ENCODE data around the gene MTUS2.
A peak's percentile ranks its signal among the peaks of the same experiment; 100 is the strongest.
"Not testable (repeated sequence)": the region's sequence is repeated elsewhere in the genome, so short reads cannot be mapped to it uniquely, and the experiment has no call there.

Gene MTUS2

DNA sequence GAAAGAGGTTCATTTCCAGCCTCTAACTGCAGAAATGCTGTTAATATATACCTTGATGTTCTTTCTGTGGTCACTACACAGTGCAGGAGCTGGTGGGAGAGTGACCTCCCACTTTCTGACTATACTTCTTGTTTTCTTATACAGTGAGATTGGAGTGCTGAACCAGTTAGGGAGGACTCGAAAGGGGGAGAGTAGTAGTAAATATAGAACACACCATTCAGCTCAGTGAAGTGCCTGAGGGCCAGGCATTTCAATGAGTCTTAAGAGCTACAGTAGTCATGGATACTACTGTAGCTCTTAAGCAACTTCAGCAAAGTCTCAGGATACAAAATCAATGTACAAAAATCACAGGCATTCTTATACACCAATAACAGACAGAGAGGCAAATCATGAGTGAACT lies 372.9 kb downstream of the MTUS2 start:
- no peak for TF ChIP-seq POLR2A (IDR thresholded peaks at IDR 0.05; ENCODE audit: low read depth, low read length)
- DNase-seq (ENCODE audit: insufficient read length, low spot score): no peak
- FAIRE-seq: no peak

GRCh38 chr13:29195456-29195855 lies 375.3 kb downstream of the MTUS2 start:
- FAIRE-seq: no peak
- DNase-seq (ENCODE audit: insufficient read length, low spot score): no peak

DNA sequence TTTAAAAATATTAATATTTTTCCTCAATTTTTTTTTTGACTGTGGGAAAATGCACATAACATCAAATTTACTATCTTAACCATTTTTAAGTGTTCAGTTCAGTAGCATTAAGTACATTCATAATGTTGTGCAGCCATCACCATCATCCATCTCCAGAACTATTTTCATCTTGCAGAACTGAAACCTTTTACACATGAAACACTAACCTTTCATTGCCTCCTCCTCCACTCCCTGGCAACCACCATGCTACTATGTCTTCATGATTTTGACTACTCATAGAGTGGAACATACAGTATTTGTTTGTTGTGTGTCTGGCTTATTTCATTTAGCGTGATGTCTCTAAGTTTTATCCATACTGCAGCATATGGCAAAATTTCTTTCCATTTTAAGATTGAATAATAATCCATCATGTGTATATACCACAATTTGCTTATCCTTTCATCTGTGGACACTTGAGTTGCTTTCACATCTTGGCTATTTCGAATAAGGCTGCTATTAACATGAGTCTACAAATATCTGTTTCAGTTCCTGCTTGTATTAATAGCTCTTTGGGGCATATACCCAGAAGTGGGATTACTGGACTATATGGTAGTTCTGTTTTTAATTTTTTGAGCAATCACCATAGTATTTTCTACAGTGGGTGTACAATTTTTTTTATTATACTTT lies 376.4 kb downstream of the MTUS2 start:
- DNase-seq (ENCODE audit: insufficient read length, low spot score): no peak
- FAIRE-seq: no peak
- TF ChIP-seq SPI1 (IDR thresholded peaks at IDR 0.05; ENCODE audit: low read depth, low read length): peak; percentile 92
- no peak for TF ChIP-seq POLR2AphosphoS5 (IDR thresholded peaks at IDR 0.05; ENCODE audit: low read depth, low read length)
- no peak for TF ChIP-seq TAF1 (IDR thresholded peaks at IDR 0.05; ENCODE audit: low read depth, low read length)
- no peak for TF ChIP-seq PAX5 (IDR thresholded peaks at IDR 0.05; ENCODE audit: insufficient read depth, low read length, severe bottlenecking)
- TF ChIP-seq POLR2A (IDR thresholded peaks at IDR 0.05; ENCODE audit: low read depth, low read length): no peak

More at GRCh38 chr13:29195456-29195855, 375.3 kb downstream of the MTUS2 start:
- TF ChIP-seq POLR2A (IDR thresholded peaks at IDR 0.05; ENCODE audit: low read depth, low read length) (no peak), POU2F2 (IDR thresholded peaks at IDR 0.05; ENCODE audit: low read depth, low read length) (no peak), POLR2AphosphoS5 (IDR thresholded peaks at IDR 0.05; ENCODE audit: low read depth, low read length) (no peak), SPI1 (IDR thresholded peaks at IDR 0.05; ENCODE audit: low read depth, low read length) (no peak), PAX5 (IDR thresholded peaks at IDR 0.05; ENCODE audit: insufficient read depth, low read length, severe bottlenecking) (no peak), TAF1 (IDR thresholded peaks at IDR 0.05; ENCODE audit: low read depth, low read length) (no peak)

- not testable (repeated sequence) for DNase-seq (ENCODE audit: insufficient read length, low spot score); FAIRE-seq
Observed at GRCh38 chr13:29202753-29203152, 382.6 kb downstream of the MTUS2 start.

DNA sequence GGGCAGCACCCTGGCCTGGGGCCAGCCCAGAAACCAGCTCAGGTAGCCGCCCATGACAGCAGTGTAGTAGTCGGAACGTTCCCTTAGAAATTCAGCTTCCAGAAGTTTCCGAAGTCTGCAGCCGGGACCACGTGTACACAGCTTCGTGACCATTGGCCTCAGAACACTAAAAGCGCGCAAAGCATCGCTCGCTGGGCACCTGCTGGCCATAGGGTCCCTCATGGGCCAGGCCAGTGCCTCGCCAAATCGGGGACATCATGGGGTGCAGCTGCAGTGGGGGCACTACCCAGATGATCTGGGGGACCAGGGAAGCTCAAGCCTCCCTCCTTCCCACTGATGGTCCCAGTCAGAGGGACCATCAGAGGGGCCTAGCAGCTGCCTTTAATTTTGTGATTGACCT lies 384.5 kb downstream of the MTUS2 start:
- FAIRE-seq (no peak), DNase-seq (ENCODE audit: insufficient read length, low spot score) (no peak)
- TF ChIP-seq SPI1 (IDR thresholded peaks at IDR 0.05; ENCODE audit: low read depth, low read length) (no peak), TAF1 (IDR thresholded peaks at IDR 0.05; ENCODE audit: low read depth, low read length) (no peak), POLR2AphosphoS5 (IDR thresholded peaks at IDR 0.05; ENCODE audit: low read depth, low read length) (no peak), POLR2A (IDR thresholded peaks at IDR 0.05; ENCODE audit: low read depth, low read length) (no peak), POU2F2 (IDR thresholded peaks at IDR 0.05; ENCODE audit: low read depth, low read length) (no peak)

DNA sequence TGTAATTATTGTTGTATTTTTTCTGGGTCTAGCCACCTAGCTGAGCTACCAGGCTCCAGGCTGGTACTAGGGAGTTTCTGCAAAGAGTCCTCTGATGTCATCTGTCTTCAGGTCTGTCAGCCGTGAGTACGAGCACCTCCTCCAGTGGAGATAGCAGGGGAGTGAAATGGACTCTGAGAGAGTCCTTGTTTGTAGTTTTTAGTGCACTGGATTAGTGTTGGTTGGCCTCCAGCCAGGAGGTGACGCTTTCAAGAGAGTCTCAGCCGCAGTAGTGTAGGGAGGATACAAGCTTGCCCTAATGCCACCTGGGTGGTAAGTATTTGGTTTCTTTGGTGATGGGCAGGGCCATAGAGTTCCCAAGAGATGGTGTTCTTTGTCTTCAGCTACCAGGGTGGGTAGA lies 390.5 kb downstream of the MTUS2 start:
- DNase-seq (ENCODE audit: insufficient read length, low spot score) (no peak), FAIRE-seq (no peak)
- TF ChIP-seq POU2F2 (IDR thresholded peaks at IDR 0.05; ENCODE audit: low read depth, low read length) (no peak), TAF1 (IDR thresholded peaks at IDR 0.05; ENCODE audit: low read depth, low read length) (no peak), SPI1 (IDR thresholded peaks at IDR 0.05; ENCODE audit: low read depth, low read length) (no peak), PAX5 (IDR thresholded peaks at IDR 0.05; ENCODE audit: insufficient read depth, low read length, severe bottlenecking) (no peak), POLR2A (IDR thresholded peaks at IDR 0.05; ENCODE audit: low read depth, low read length) (no peak), POLR2AphosphoS5 (IDR thresholded peaks at IDR 0.05; ENCODE audit: low read depth, low read length) (no peak)

GRCh38 chr13:29211162-29211561 lies 391.0 kb downstream of the MTUS2 start:
- not testable (repeated sequence) for FAIRE-seq; DNase-seq (ENCODE audit: insufficient read length, low spot score)

- DNase-seq (ENCODE audit: insufficient read length, low spot score) (no peak), FAIRE-seq (no peak)
- TF ChIP-seq TAF1 (IDR thresholded peaks at IDR 0.05; ENCODE audit: low read depth, low read length) (no peak), PAX5 (IDR thresholded peaks at IDR 0.05; ENCODE audit: insufficient read depth, low read length, severe bottlenecking) (no peak), POU2F2 (IDR thresholded peaks at IDR 0.05; ENCODE audit: low read depth, low read length) (no peak)
Observed at GRCh38 chr13:29222458-29222857, 402.3 kb downstream of the MTUS2 start.

DNA sequence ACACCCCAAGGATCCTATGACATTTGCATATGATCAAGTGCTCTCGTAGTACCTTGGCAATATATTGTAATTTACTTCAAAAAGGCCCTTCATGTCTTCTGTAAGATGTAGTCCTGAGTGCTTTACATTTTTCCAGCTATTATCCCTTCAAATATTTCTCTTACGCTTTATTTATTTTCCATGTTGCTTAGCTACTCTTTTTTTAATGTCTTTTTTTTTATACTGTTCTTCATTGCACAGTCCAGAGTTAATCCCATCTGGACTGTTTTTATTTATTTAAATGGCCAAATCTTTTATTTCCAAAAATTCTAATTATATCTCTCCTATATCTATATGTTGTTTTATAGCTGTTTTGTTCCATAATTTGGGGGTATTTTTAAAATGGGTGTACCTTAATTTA lies 404.1 kb downstream of the MTUS2 start:
- TF ChIP-seq POLR2AphosphoS5 (IDR thresholded peaks at IDR 0.05; ENCODE audit: low read depth, low read length) (no peak), POU2F2 (IDR thresholded peaks at IDR 0.05; ENCODE audit: low read depth, low read length) (no peak), TAF1 (IDR thresholded peaks at IDR 0.05; ENCODE audit: low read depth, low read length) (no peak), SPI1 (IDR thresholded peaks at IDR 0.05; ENCODE audit: low read depth, low read length) (no peak), POLR2A (IDR thresholded peaks at IDR 0.05; ENCODE audit: low read depth, low read length) (no peak), PAX5 (IDR thresholded peaks at IDR 0.05; ENCODE audit: insufficient read depth, low read length, severe bottlenecking) (no peak)
- FAIRE-seq (no peak), DNase-seq (ENCODE audit: insufficient read length, low spot score) (no peak)

GRCh38 chr13:29227576-29227975 lies 407.4 kb downstream of the MTUS2 start:
- no peak for TF ChIP-seq POLR2A (IDR thresholded peaks at IDR 0.05; ENCODE audit: low read depth, low read length)
- TF ChIP-seq PAX5 (IDR thresholded peaks at IDR 0.05; ENCODE audit: insufficient read depth, low read length, severe bottlenecking): no peak
- TF ChIP-seq POU2F2 (IDR thresholded peaks at IDR 0.05; ENCODE audit: low read depth, low read length): no peak
- no peak for TF ChIP-seq SPI1 (IDR thresholded peaks at IDR 0.05; ENCODE audit: low read depth, low read length)
- no peak for TF ChIP-seq TAF1 (IDR thresholded peaks at IDR 0.05; ENCODE audit: low read depth, low read length)
- no peak for TF ChIP-seq POLR2AphosphoS5 (IDR thresholded peaks at IDR 0.05; ENCODE audit: low read depth, low read length)
- FAIRE-seq (no peak), DNase-seq (ENCODE audit: insufficient read length, low spot score) (no peak)

- DNase-seq (ENCODE audit: insufficient read length, low spot score): no peak
- no peak for FAIRE-seq
- no peak for TF ChIP-seq PAX5 (IDR thresholded peaks at IDR 0.05; ENCODE audit: insufficient read depth, low read length, severe bottlenecking)
- TF ChIP-seq TAF1 (IDR thresholded peaks at IDR 0.05; ENCODE audit: low read depth, low read length): no peak
- TF ChIP-seq SPI1 (IDR thresholded peaks at IDR 0.05; ENCODE audit: low read depth, low read length): no peak
- no peak for TF ChIP-seq POLR2A (IDR thresholded peaks at IDR 0.05; ENCODE audit: low read depth, low read length)
- no peak for TF ChIP-seq POLR2AphosphoS5 (IDR thresholded peaks at IDR 0.05; ENCODE audit: low read depth, low read length)
- no peak for TF ChIP-seq POU2F2 (IDR thresholded peaks at IDR 0.05; ENCODE audit: low read depth, low read length)
Observed at GRCh38 chr13:29230299-29230845, 410.2 kb downstream of the MTUS2 start.
